GM12878 (cell line): Measurements from ENCODE around the gene APOBEC2. TPM values are rescaled to one million over a fixed set of nuclear protein-coding genes. Genes with fewer than 3 reads are reported as not detected.

Experiments used
- ASH2L ChIP-seq: fragments of 300-600, 200-600 bp; sonication (generic); IDR thresholded peaks from 2 replicates; pipeline ENCODE4 v1.6.1; 2017; ENCODE audit warnings: low read depth, mild to moderate bottlenecking, borderline replicate concordance
- BCL11A ChIP-seq: IDR thresholded peaks from 2 replicates; pipeline ENCODE4 v1.6.1; 2011; ENCODE audit warnings: low read depth, low read length
- BHLHE40 ChIP-seq, 2 experiments: fragments of 450-650 bp in 1 of 2; IDR thresholded peaks; 2 replicates each; pipeline ENCODE4 v1.6.1; 2011 to 2017; ENCODE audit warnings: low read depth in 2 of 2, borderline replicate concordance in 1 of 2, improper control_type of control experiment in 1 of 2, low read length in 1 of 2, mild to moderate bottlenecking in 1 of 2
- CBFB ChIP-seq: IDR thresholded peaks from 2 replicates; pipeline ENCODE4 v1.6.1; 2016; ENCODE audit warnings: antibody characterized with exemption, low read depth
- CHD2 ChIP-seq: IDR thresholded peaks from 2 replicates; pipeline ENCODE4 v1.6.1; 2011; ENCODE audit warnings: low read depth, low read length, improper control_type of control experiment, borderline replicate concordance
- ESRRA ChIP-seq: IDR thresholded peaks from 2 replicates; pipeline ENCODE4 v1.6.1; 2012; ENCODE audit warnings: mild to moderate bottlenecking, low read length, improper control_type of control experiment
- FOXM1 ChIP-seq: IDR thresholded peaks from 2 replicates; pipeline ENCODE4 v1.6.1; 2012; ENCODE audit warnings: low read depth, mild to moderate bottlenecking, inconsistent platforms, low read length, moderate library complexity
- IKZF1 ChIP-seq: fragments of 450-650 bp; conservative IDR thresholded peaks from 2 replicates; pipeline ENCODE4 v1.6.1; 2017; ENCODE audit warnings: antibody characterized with exemption, mild to moderate bottlenecking
- IRF4 ChIP-seq: IDR thresholded peaks from 2 replicates; pipeline ENCODE4 v1.6.1; 2011; ENCODE audit warnings: low read depth, low read length
- MYC ChIP-seq: IDR thresholded peaks from 2 replicates; pipeline ENCODE4 v1.6.1; 2011; ENCODE audit warnings: mild to moderate bottlenecking, low read length, moderate library complexity, inconsistent platforms; ENCODE audit not compliant: insufficient read depth, insufficient replicate concordance, insufficient read length, severe bottlenecking
- NFYA ChIP-seq: IDR thresholded peaks from 2 replicates; pipeline ENCODE4 v1.6.1; 2011; ENCODE audit warnings: low read depth, mild to moderate bottlenecking, low read length, improper control_type of control experiment, borderline replicate concordance
- NR2C2 ChIP-seq: IDR thresholded peaks from 2 replicates; pipeline ENCODE4 v1.6.1; 2011; ENCODE audit warnings: borderline replicate concordance, low read depth; ENCODE audit not compliant: control insufficient read depth, insufficient read length
- NRF1 ChIP-seq: conservative IDR thresholded peaks from 2 replicates; pipeline ENCODE4 v1.6.1; 2011; ENCODE audit warnings: mild to moderate bottlenecking, low read depth, low read length, improper control_type of control experiment
- POLR2AphosphoS2 ChIP-seq: IDR thresholded peaks from 2 replicates; pipeline ENCODE4 v1.6.1; 2011; ENCODE audit warnings: low read depth, mild to moderate bottlenecking, low read length, improper control_type of control experiment, moderate library complexity
- RBBP5 ChIP-seq: fragments of 200-600 bp; sonication (generic); conservative IDR thresholded peaks from 2 replicates; pipeline ENCODE4 v1.6.1; 2016
- RELA ChIP-seq: fragments of 450-650 bp; IDR thresholded peaks from 2 replicates; pipeline ENCODE4 v1.8.0; 2014; ENCODE audit warnings: borderline replicate concordance; ENCODE audit not compliant: partially characterized antibody
- SIN3A ChIP-seq: IDR thresholded peaks from 2 replicates; pipeline ENCODE4 v1.6.1; 2012; ENCODE audit warnings: low read depth, low read length, improper control_type of control experiment
- SMAD5 ChIP-seq: IDR thresholded peaks from 2 replicates; pipeline ENCODE4 v1.6.1; 2016; ENCODE audit warnings: antibody characterized with exemption, low read depth
- TBL1XR1 ChIP-seq: IDR thresholded peaks from 2 replicates; pipeline ENCODE4 v1.6.1; 2012; ENCODE audit warnings: low read depth, low read length, improper control_type of control experiment
- ZNF384 ChIP-seq: IDR thresholded peaks from 2 replicates; pipeline ENCODE4 v1.6.1; 2012; ENCODE audit warnings: low read depth, mild to moderate bottlenecking, low read length, improper control_type of control experiment, borderline replicate concordance
- polyA plus RNA-seq, 11 experiments: library from polyadenylated mRNA; depleted of rRNA in 4 of 11; unstranded in 6 of 11; stranded (reverse) in 5 of 11; fragments of >200 nt; fragmentation: Nextera tagmentation in 4 of 11; fragmentation: Illumina TruSeq in 1 of 11; extraction: Ambion mirVana in 4 of 11; extraction: Trizol in 1 of 11; gene quantifications; 1 replicate in 1 of 11; 2 replicates in 10 of 11; pipeline versions ENCODE4 v1.2.1 to v1.2.3, GENCODE V29; 2011 to 2016; ENCODE audit warnings: inconsistent platforms in 2 of 11, missing spikeins in 2 of 11, low read depth in 1 of 11
- total RNA-seq, 4 experiments: library from RNA; depleted of rRNA in 3 of 4; stranded (reverse); fragments of >200 nt in 3 of 4; fragmentation: Illumina TruSeq in 1 of 4; extraction: Trizol in 1 of 4; gene quantifications; 2 replicates each; pipeline versions ENCODE4 v1.2.1 to v1.2.3, GENCODE V29; 2013 to 2021
- TF ChIP-seq, protein P1 (sequence below): IDR thresholded peaks from 2 replicates; pipeline ENCODE4 v1.6.1; 2012; ENCODE audit warnings: low read depth, low read length, improper control_type of control experiment
- TF ChIP-seq, protein P2 (sequence below): IDR thresholded peaks from 2 replicates; pipeline ENCODE4 v1.6.1; 2012; ENCODE audit warnings: low read depth, low read length, improper control_type of control experiment
- TF ChIP-seq, protein P3 (sequence below): IDR thresholded peaks from 2 replicates; pipeline ENCODE4 v1.6.1; 2011; ENCODE audit warnings: borderline replicate concordance, low read depth, mild to moderate bottlenecking, moderate library complexity, low read length; ENCODE audit not compliant: insufficient read depth, poor library complexity, severe bottlenecking
- TF ChIP-seq, protein P4 (sequence below): fragments of 450-650 bp; IDR thresholded peaks from 2 replicates; pipeline ENCODE4 v1.6.1; 2018; ENCODE audit warnings: borderline replicate concordance, mild to moderate bottlenecking; ENCODE audit not compliant: partially characterized antibody

The APOBEC2 gene
- total and polyA plus RNA-seq, 10 of the 15 experiments (the other 5 are each of a cell fraction or from before 2014, with no cell fraction given): 0.11 to 1.4 (median 0.87) TPM; not detected in 6

DNA sequence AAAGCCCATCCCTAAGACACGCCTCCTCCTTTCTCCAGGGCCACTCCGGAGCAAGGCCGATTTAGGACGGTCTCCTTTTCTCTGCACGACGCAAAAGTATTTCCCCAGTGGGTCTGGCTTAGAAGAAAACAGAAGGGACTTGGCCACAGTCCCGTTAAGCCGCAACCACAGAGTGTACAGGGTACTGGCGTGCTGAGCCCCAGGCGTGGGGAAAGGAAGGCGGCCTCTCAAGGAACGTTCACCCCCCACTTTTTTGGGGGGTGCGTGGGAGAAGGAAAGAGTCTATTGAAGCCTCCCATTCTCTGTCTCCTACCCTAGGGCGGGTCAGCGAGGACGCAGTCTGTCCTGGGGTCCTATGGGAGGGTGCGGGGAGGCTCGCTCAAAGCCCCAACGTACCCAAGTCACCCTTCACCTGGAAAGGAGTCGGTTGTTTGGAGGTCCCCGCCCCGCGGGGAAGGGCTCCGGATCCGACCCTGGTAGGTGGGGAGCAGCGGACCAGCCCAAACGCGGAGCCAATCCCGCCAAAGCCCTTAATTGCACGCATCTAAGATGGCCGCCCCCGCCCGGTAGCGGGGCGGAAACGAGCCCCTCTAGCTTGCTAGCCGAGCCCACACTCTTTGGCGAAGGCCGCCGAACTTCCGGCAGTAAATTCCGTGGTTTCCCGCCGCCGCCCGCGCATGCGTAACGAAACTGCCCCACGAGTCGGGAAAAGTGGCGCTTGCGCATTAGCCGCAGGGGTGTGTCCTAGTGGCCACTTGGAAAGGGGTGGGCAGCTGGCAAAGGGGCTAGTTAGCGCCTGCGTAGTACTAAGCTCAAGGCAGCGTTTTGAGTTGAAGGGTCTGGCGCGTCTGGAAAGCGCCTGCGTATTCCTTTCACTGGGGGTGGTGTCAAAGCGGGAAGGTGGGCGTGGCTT, 19.2 kb downstream of the APOBEC2 start, which contains the start of gene OARD1 (continued):
- TF ChIP-seq ZNF384: no peak
- TF ChIP-seq NR2C2: no peak
- no peak for TF ChIP-seq BCL11A
- peak; percentile 98 for TF ChIP-seq IKZF1
- TF ChIP-seq FOXM1: no peak
- peak; percentile 54; the same call in 1 of the 2 replicates for TF ChIP-seq CBFB
- no peak for TF ChIP-seq CHD2
- TF ChIP-seq RBBP5: no peak
- TF ChIP-seq, protein P1, sequence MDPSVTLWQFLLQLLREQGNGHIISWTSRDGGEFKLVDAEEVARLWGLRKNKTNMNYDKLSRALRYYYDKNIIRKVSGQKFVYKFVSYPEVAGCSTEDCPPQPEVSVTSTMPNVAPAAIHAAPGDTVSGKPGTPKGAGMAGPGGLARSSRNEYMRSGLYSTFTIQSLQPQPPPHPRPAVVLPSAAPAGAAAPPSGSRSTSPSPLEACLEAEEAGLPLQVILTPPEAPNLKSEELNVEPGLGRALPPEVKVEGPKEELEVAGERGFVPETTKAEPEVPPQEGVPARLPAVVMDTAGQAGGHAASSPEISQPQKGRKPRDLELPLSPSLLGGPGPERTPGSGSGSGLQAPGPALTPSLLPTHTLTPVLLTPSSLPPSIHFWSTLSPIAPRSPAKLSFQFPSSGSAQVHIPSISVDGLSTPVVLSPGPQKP: peak; percentile 72
- TF ChIP-seq SMAD5: peak; percentile 62
- TF ChIP-seq RELA: no peak
- TF ChIP-seq ASH2L: no peak
- no peak for TF ChIP-seq TBL1XR1
- TF ChIP-seq, protein P2, sequence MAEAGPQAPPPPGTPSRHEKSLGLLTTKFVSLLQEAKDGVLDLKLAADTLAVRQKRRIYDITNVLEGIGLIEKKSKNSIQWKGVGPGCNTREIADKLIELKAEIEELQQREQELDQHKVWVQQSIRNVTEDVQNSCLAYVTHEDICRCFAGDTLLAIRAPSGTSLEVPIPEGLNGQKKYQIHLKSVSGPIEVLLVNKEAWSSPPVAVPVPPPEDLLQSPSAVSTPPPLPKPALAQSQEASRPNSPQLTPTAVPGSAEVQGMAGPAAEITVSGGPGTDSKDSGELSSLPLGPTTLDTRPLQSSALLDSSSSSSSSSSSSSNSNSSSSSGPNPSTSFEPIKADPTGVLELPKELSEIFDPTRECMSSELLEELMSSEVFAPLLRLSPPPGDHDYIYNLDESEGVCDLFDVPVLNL: peak; percentile 87
- TF ChIP-seq ESRRA: 0 out of 2 replicates have a peak, but pooled peaks have one; percentile 24
- 0 out of 2 replicates have a peak, but pooled peaks have one; percentile 47 for TF ChIP-seq POLR2AphosphoS2
- no peak for TF ChIP-seq MYC
- peak; percentile 26 to 74; a peak in 2 of 4 replicates for TF ChIP-seq BHLHE40 (IDR thresholded peaks at IDR 0.05; ENCODE audit: borderline replicate concordance in 1 of 2, low read depth in 2 of 2, low read length in 1 of 2)
- no peak for TF ChIP-seq IRF4
- TF ChIP-seq, protein P3, sequence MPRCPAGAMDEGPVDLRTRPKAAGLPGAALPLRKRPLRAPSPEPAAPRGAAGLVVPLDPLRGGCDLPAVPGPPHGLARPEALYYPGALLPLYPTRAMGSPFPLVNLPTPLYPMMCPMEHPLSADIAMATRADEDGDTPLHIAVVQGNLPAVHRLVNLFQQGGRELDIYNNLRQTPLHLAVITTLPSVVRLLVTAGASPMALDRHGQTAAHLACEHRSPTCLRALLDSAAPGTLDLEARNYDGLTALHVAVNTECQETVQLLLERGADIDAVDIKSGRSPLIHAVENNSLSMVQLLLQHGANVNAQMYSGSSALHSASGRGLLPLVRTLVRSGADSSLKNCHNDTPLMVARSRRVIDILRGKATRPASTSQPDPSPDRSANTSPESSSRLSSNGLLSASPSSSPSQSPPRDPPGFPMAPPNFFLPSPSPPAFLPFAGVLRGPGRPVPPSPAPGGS: no peak
- TF ChIP-seq SIN3A: 0 out of 2 replicates have a peak, but pooled peaks have one; percentile 83
- peak; percentile 92 for TF ChIP-seq NRF1
- TF ChIP-seq NFYA: no peak
- TF ChIP-seq, protein P4, sequence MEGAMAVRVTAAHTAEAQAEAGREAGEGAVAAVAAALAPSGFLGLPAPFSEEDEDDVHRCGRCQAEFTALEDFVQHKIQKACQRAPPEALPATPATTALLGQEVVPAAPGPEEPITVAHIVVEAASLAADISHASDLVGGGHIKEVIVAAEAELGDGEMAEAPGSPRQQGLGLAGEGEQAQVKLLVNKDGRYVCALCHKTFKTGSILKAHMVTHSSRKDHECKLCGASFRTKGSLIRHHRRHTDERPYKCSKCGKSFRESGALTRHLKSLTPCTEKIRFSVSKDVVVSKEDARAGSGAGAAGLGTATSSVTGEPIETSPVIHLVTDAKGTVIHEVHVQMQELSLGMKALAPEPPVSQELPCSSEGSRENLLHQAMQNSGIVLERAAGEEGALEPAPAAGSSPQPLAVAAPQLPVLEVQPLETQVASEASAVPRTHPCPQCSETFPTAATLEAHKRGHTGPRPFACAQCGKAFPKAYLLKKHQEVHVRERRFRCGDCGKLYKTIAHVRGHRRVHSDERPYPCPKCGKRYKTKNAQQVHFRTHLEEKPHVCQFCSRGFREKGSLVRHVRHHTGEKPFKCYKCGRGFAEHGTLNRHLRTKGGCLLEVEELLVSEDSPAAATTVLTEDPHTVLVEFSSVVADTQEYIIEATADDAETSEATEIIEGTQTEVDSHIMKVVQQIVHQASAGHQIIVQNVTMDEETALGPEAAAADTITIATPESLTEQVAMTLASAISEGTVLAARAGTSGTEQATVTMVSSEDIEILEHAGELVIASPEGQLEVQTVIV: peak; percentile 67
